ENCODE measurements around the gene DOCK1.

Gene DOCK1

DNA sequence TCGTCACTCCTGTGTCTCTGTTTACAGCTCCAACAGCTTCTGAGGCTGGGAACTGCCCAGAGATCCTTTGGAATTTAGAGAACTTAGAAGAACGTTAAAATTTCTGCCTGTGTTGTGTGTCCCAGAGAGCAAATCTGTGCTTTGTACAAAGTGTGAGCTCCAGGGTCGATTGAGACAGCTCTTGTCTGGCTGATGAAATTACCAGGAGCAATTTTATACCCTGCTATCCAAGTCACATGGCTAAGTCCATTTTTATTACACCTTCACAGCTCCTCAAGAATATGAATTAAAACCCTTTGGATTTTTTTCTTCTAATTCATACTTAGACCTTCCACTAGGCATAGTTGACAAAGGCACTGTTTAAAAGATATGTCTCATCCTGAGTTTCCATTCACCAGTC is 337.7 kb downstream of the DOCK1 start:
- Histone ChIP-seq H3K27me3 (ENCODE audit: control insufficient read depth, insufficient read depth, low read length) (no peaks in the 10 kb centered on the region), H3K4me3 (ENCODE audit: low read length) (no peak overlapping the region), H3K36me3 (ENCODE audit: control insufficient read depth, insufficient read depth, low read length) (no peaks in the 10 kb centered on the region), H3K9ac (ENCODE audit: low read length) (no peak overlapping the region), H3K4me1 (ENCODE audit: control insufficient read depth, insufficient read depth, low read length) (no peaks in the 10 kb centered on the region), H3K9me3 (ENCODE audit: control insufficient read depth, low read length) (no peaks in the 10 kb centered on the region)

DNA sequence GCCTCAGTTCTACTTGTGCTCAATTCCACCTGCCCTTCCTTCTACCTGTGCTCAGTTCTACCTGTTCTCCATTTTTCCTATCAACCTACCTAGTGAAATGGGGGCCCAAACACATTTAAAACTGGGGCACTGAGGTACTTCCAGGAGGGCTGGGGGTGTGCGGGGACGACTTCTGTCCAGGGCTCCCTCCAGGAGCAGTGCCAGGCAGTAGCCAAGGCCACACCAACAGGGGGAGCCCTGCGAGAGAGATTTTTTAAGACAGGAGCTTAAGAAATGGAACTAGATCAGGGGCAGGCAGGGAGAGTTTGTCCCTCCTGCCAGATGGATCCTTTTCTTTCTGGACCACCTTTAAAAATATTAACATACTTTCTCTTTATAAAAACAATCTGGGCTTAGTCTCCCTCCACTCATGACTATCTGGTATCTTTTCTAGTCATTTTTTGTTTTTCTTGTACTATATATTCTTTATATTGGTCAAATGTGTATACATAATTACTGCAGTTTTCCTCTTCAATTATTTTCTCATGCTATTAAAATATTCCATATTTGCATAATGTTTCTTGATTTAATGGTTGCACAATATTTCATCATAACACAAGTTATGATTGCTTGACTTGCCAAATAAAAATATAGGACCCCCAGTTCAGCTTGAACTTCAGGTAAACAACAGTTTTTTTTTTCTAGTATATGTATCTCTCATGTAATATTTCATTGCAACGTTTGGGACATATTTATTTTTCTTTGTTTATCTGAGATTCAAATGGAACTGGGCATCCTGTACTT is 338.5 kb downstream of the DOCK1 start:
- no peaks in the 10 kb centered on the region for H3K27me3 ChIP-seq (ENCODE audit: control insufficient read depth, insufficient read depth, low read length)
- H3K4me1 ChIP-seq (ENCODE audit: control insufficient read depth, insufficient read depth, low read length), result no peaks in the 10 kb centered on the region
- H3K4me3 ChIP-seq (ENCODE audit: low read length), result no peak overlapping the region
- no peak overlapping the region for H3K9ac ChIP-seq (ENCODE audit: low read length)
- no peaks in the 10 kb centered on the region for H3K9me3 ChIP-seq (ENCODE audit: control insufficient read depth, low read length)
- peaks cover 3% of the 10 kb centered on the region for H3K36me3 ChIP-seq (ENCODE audit: control insufficient read depth, insufficient read depth, low read length)

GRCh38 chr10:127245456-127245855 is 340.2 kb downstream of the DOCK1 start:
- Histone ChIP-seq H3K36me3 (ENCODE audit: control insufficient read depth, insufficient read depth, low read length) (peaks cover 3% of the 10 kb centered on the region), H3K9ac (ENCODE audit: low read length) (no peak overlapping the region), H3K4me1 (ENCODE audit: control insufficient read depth, insufficient read depth, low read length) (no peaks in the 10 kb centered on the region), H3K27me3 (ENCODE audit: control insufficient read depth, insufficient read depth, low read length) (no peaks in the 10 kb centered on the region), H3K9me3 (ENCODE audit: control insufficient read depth, low read length) (no peaks in the 10 kb centered on the region), H3K4me3 (ENCODE audit: low read length) (no peak overlapping the region)

DNA sequence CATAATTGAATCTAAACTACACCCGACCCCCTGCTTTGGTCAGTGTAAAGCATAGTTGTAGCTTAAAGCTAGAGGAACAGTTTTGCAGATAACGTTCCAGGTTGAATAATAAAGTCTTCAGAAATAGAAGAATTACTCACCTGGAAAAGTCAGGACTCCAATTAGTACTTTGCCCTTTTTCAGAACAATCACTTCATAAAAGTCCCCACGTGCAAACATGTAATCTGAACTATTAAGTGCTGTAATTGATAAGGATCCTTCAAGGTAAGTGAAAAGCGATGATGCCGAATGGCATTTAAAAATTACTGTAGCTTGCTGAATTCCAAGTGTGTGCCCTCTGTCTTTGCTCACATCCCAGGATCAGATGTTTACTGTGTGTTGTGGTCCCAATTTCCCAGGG is 344.8 kb downstream of the DOCK1 start:
- Histone ChIP-seq H3K9ac (ENCODE audit: low read length) (no peak overlapping the region), H3K27me3 (ENCODE audit: control insufficient read depth, insufficient read depth, low read length) (no peaks in the 10 kb centered on the region), H3K4me3 (ENCODE audit: low read length) (no peak overlapping the region), H3K4me1 (ENCODE audit: control insufficient read depth, insufficient read depth, low read length) (no peaks in the 10 kb centered on the region), H3K9me3 (ENCODE audit: control insufficient read depth, low read length) (no peaks in the 10 kb centered on the region), H3K36me3 (ENCODE audit: control insufficient read depth, insufficient read depth, low read length) (peaks cover 3% of the 10 kb centered on the region)

GRCh38 chr10:127252818-127253217 is 347.6 kb downstream of the DOCK1 start:
- no peaks in the 10 kb centered on the region for H3K9me3 ChIP-seq (ENCODE audit: control insufficient read depth, low read length)
- no peak overlapping the region for H3K4me3 ChIP-seq (ENCODE audit: low read length)
- no peaks in the 10 kb centered on the region for H3K27me3 ChIP-seq (ENCODE audit: control insufficient read depth, insufficient read depth, low read length)
- H3K4me1 ChIP-seq (ENCODE audit: control insufficient read depth, insufficient read depth, low read length), result no peaks in the 10 kb centered on the region
- no peak overlapping the region for H3K9ac ChIP-seq (ENCODE audit: low read length)
- H3K36me3 ChIP-seq (ENCODE audit: control insufficient read depth, insufficient read depth, low read length), result peaks cover 3% of the 10 kb centered on the region

GRCh38 chr10:127254276-127254675 is 349.0 kb downstream of the DOCK1 start:
- no peak overlapping the region for H3K9ac ChIP-seq (ENCODE audit: low read length)
- H3K27me3 ChIP-seq (ENCODE audit: control insufficient read depth, insufficient read depth, low read length), result no peaks in the 10 kb centered on the region
- no peaks in the 10 kb centered on the region for H3K36me3 ChIP-seq (ENCODE audit: control insufficient read depth, insufficient read depth, low read length)
- H3K9me3 ChIP-seq (ENCODE audit: control insufficient read depth, low read length), result no peaks in the 10 kb centered on the region
- no peaks in the 10 kb centered on the region for H3K4me1 ChIP-seq (ENCODE audit: control insufficient read depth, insufficient read depth, low read length)
- H3K4me3 ChIP-seq (ENCODE audit: low read length), result no peak overlapping the region

DNA sequence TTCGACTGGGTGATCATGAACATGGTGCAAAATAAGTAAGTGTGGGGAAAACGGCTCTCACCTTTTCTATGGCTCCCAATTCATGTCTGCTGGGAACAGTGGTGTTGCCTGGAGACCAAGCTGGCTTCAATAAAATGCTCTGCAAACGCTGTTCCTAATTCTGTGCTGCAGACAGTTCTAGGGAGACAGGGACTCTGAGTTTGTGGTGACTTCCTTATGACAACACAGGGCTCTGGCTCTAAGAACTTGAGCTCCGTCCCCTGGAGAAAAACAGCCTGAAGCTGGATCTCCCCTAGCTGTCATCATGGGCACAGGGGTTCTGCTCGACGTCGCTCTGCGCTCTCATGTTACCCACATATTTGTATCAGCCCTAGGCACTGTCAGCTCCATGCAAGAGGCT is 352.2 kb downstream of the DOCK1 start:
- no peaks in the 10 kb centered on the region for H3K9me3 ChIP-seq (ENCODE audit: control insufficient read depth, low read length)
- H3K36me3 ChIP-seq (ENCODE audit: control insufficient read depth, insufficient read depth, low read length), result no peaks in the 10 kb centered on the region
- no peak overlapping the region for H3K4me3 ChIP-seq (ENCODE audit: low read length)
- no peak overlapping the region for H3K9ac ChIP-seq (ENCODE audit: low read length)
- no peaks in the 10 kb centered on the region for H3K27me3 ChIP-seq (ENCODE audit: control insufficient read depth, insufficient read depth, low read length)
- no peaks in the 10 kb centered on the region for H3K4me1 ChIP-seq (ENCODE audit: control insufficient read depth, insufficient read depth, low read length)

GRCh38 chr10:127259347-127259746 is 354.1 kb downstream of the DOCK1 start:
- H3K4me1 ChIP-seq (ENCODE audit: control insufficient read depth, insufficient read depth, low read length), result no peaks in the 10 kb centered on the region
- no peaks in the 10 kb centered on the region for H3K27me3 ChIP-seq (ENCODE audit: control insufficient read depth, insufficient read depth, low read length)
- no peaks in the 10 kb centered on the region for H3K36me3 ChIP-seq (ENCODE audit: control insufficient read depth, insufficient read depth, low read length)
- no peak overlapping the region for H3K4me3 ChIP-seq (ENCODE audit: low read length)
- H3K9ac ChIP-seq (ENCODE audit: low read length), result no peak overlapping the region
- no peaks in the 10 kb centered on the region for H3K9me3 ChIP-seq (ENCODE audit: control insufficient read depth, low read length)

GRCh38 chr10:127262606-127263005 is 357.4 kb downstream of the DOCK1 start:
- Histone ChIP-seq H3K4me1 (ENCODE audit: control insufficient read depth, insufficient read depth, low read length) (no peaks in the 10 kb centered on the region), H3K27me3 (ENCODE audit: control insufficient read depth, insufficient read depth, low read length) (no peaks in the 10 kb centered on the region), H3K36me3 (ENCODE audit: control insufficient read depth, insufficient read depth, low read length) (no peaks in the 10 kb centered on the region), H3K9ac (ENCODE audit: low read length) (no peak overlapping the region), H3K9me3 (ENCODE audit: control insufficient read depth, low read length) (no peaks in the 10 kb centered on the region), H3K4me3 (ENCODE audit: low read length) (no peak overlapping the region)

DNA sequence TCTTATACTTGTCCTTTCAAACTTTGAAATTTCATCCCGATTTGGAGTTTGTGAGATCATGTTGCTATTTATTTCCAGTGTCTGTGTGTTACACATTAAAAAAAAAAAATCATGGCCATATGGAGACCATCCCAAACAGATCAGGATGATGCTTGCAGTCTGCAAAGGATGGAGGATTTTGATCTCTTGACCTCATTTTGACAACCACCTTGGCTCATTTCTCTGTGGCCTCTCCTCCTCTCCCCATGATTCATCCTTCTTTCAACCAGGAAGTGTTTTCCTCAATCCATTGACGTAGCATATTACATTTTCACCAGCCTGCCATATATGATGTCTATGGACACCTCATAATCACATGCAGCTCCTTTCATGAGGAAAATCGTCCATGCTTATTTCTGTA is 360.1 kb downstream of the DOCK1 start:
- no peaks in the 10 kb centered on the region for H3K4me1 ChIP-seq (ENCODE audit: control insufficient read depth, insufficient read depth, low read length)
- no peak overlapping the region for H3K4me3 ChIP-seq (ENCODE audit: low read length)
- no peaks in the 10 kb centered on the region for H3K27me3 ChIP-seq (ENCODE audit: control insufficient read depth, insufficient read depth, low read length)

DNA sequence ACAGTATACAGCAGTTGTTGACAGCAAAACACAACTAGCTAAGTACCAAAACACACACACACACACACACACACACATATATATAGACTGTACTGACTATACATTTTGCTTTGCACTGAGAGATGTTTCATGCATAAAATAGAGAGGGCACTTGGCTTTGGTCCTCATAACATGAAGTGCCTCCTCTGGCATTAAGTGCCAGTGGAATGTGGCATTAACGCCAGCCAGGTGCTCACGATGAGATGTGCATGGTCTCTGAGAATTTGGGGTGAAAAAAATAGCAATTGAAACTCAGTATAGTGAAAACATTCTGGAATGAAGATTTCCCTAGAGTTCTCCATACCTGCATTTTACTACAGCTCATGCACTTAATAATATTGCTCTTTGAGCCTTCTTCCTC is 361.2 kb downstream of the DOCK1 start:
- Histone ChIP-seq H3K9ac (ENCODE audit: low read length) (no peak overlapping the region), H3K36me3 (ENCODE audit: control insufficient read depth, insufficient read depth, low read length) (no peaks in the 10 kb centered on the region), H3K9me3 (ENCODE audit: control insufficient read depth, low read length) (no peaks in the 10 kb centered on the region), H3K27me3 (ENCODE audit: control insufficient read depth, insufficient read depth, low read length) (no peaks in the 10 kb centered on the region), H3K4me1 (ENCODE audit: control insufficient read depth, insufficient read depth, low read length) (no peaks in the 10 kb centered on the region), H3K4me3 (ENCODE audit: low read length) (no peak overlapping the region)

More for the DNA sequence above, 360.1 kb downstream of the DOCK1 start:
- no peak overlapping the region for H3K9ac ChIP-seq (ENCODE audit: low read length)
- no peaks in the 10 kb centered on the region for H3K9me3 ChIP-seq (ENCODE audit: control insufficient read depth, low read length)
- H3K36me3 ChIP-seq (ENCODE audit: control insufficient read depth, insufficient read depth, low read length), result no peaks in the 10 kb centered on the region

DNA sequence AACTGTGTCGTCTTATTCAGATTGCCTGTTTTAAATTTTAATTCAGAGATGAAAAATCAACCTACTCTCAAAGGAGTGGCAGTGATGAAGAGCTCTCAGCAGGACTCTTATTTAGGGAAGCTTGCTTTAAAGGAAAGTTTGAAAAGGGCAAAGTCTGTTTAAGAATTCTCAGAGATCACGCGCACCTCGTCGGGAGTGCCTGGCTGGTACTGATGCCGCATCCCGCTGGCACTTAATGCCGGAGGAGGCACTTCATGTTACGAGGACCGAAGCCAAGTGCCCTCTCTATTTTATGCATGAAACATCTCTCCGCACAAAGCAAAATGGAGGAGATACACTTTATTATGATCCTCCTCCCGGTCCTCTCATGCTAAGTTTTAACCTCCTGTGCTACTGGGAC is 362.2 kb downstream of the DOCK1 start:
- H3K9me3 ChIP-seq (ENCODE audit: control insufficient read depth, low read length), result no peaks in the 10 kb centered on the region
- H3K4me3 ChIP-seq (ENCODE audit: low read length), result no peak overlapping the region
- H3K9ac ChIP-seq (ENCODE audit: low read length), result no peak overlapping the region
- H3K4me1 ChIP-seq (ENCODE audit: control insufficient read depth, insufficient read depth, low read length), result no peaks in the 10 kb centered on the region
- H3K27me3 ChIP-seq (ENCODE audit: control insufficient read depth, insufficient read depth, low read length), result no peaks in the 10 kb centered on the region
- no peaks in the 10 kb centered on the region for H3K36me3 ChIP-seq (ENCODE audit: control insufficient read depth, insufficient read depth, low read length)

- Histone ChIP-seq H3K9me3 (ENCODE audit: control insufficient read depth, low read length) (no peaks in the 10 kb centered on the region), H3K4me1 (ENCODE audit: control insufficient read depth, insufficient read depth, low read length) (no peaks in the 10 kb centered on the region), H3K4me3 (ENCODE audit: low read length) (no peak overlapping the region), H3K27me3 (ENCODE audit: control insufficient read depth, insufficient read depth, low read length) (no peaks in the 10 kb centered on the region), H3K36me3 (ENCODE audit: control insufficient read depth, insufficient read depth, low read length) (no peaks in the 10 kb centered on the region), H3K9ac (ENCODE audit: low read length) (no peak overlapping the region)
Measured at GRCh38 chr10:127272076-127272475, 366.8 kb downstream of the DOCK1 start.
